ENCODE data around the gene DYNLT1. TPM values are rescaled to one million over a fixed set of nuclear protein-coding genes. Genes with fewer than 3 reads are reported as not detected.

Gene DYNLT1
- total RNA-seq, 6 donors from 2014 or later = 49.2 to 119 (median 100) TPM

- H3K4me1 ChIP-seq = peaks cover 24 to 51% (median 30%) of the 10 kb centered on the region in 4 donors
These were observed 2.4 kb downstream of the DYNLT1 start for GRCh38 chr6:158642097-158642601.

GRCh38 chr6:158640519-158640918 is 4.0 kb downstream of the DYNLT1 start:
- 70 to 81% methylated on average over 2 of the region's 2 CpGs for WGBS, 2 donors
- DNase-seq = peak in 1 of 2 donors; percentile 18
- Histone ChIP-seq H3K27me3 (no peaks in the 10 kb centered on the region), H3K4me1 (peaks cover 24 to 49% (median 30%) of the 10 kb centered on the region in 4 donors), H3K27ac (peak overlapping the region in 2 of 4 donors; percentile 12 to 24), H3K4me3 (no peak overlapping the region), H3K9me3 (no peaks in the 10 kb centered on the region), H3K36me3 (peaks cover 5 to 30% (median 18%) of the 10 kb centered on the region in 4 donors)
- TF ChIP-seq POLR2AphosphoS5 (IDR thresholded peaks at IDR 0.05) (no peak), EP300 (IDR thresholded peaks at IDR 0.05) (no peak), CTCF (IDR thresholded peaks at IDR 0.05) (no peak), POLR2A (IDR thresholded peaks at IDR 0.05) (no peak)
- no peak for ATAC-seq (ENCODE audit: low FRiP score in 2 of 2)

More at GRCh38 chr6:158642097-158642601, 2.4 kb downstream of the DYNLT1 start:
- H3K9me3 ChIP-seq = no peaks in the 10 kb centered on the region
- H3K4me3 ChIP-seq = no peak overlapping the region
- no peaks in the 10 kb centered on the region for H3K27me3 ChIP-seq
- TF ChIP-seq POLR2AphosphoS5 (IDR thresholded peaks at IDR 0.05) = peak in 1 of 2 donors; percentile 28
- TF ChIP-seq CTCF (IDR thresholded peaks at IDR 0.05) = no peak
- no peak for TF ChIP-seq EP300 (IDR thresholded peaks at IDR 0.05)
- TF ChIP-seq POLR2A (IDR thresholded peaks at IDR 0.05) = no peak
- DNase-seq = peak in 1 of 2 donors; percentile 59
- 69 to 70% methylated on average over 7 to 8 of the region's 8 CpGs for WGBS, 2 donors
- peak overlapping the region; percentile 27 to 99 (median 99) for H3K27ac ChIP-seq
- ATAC-seq (ENCODE audit: low FRiP score in 2 of 2) = no peak
- H3K36me3 ChIP-seq = peaks cover 0 to 15% (median 7%) of the 10 kb centered on the region in 4 donors

GRCh38 chr6:158639056-158639455 is 5.5 kb downstream of the DYNLT1 start:
- Histone ChIP-seq H3K4me3 (no peak overlapping the region), H3K4me1 (peaks cover 23 to 43% (median 24%) of the 10 kb centered on the region in 4 donors), H3K9me3 (no peaks in the 10 kb centered on the region), H3K27me3 (no peaks in the 10 kb centered on the region), H3K36me3 (peaks cover 5 to 37% (median 23%) of the 10 kb centered on the region in 4 donors), H3K27ac (no peak overlapping the region)
- 90 to 96% methylated on average over 5 of the region's 5 CpGs for WGBS, 2 donors
- DNase-seq (peak in 1 of 2 donors; percentile 15), ATAC-seq (ENCODE audit: low FRiP score in 2 of 2) (no peak)
- no peak for TF ChIP-seq EP300 (IDR thresholded peaks at IDR 0.05)
- TF ChIP-seq CTCF (IDR thresholded peaks at IDR 0.05) = no peak

- peaks cover 5 to 44% (median 23%) of the 10 kb centered on the region in 4 donors for H3K36me3 ChIP-seq
These were observed 6.2 kb downstream of the DYNLT1 start for GRCh38 chr6:158638324-158638854.

More at GRCh38 chr6:158638324-158638854, 6.2 kb downstream of the DYNLT1 start:
- DNase-seq (peak in 1 of 2 donors; percentile 17), ATAC-seq (ENCODE audit: low FRiP score in 2 of 2) (no peak)
- Histone ChIP-seq H3K27me3 (no peaks in the 10 kb centered on the region), H3K9me3 (no peaks in the 10 kb centered on the region), H3K4me1 (peaks cover 21 to 39% (median 22%) of the 10 kb centered on the region in 4 donors), H3K27ac (no peak overlapping the region), H3K4me3 (no peak overlapping the region)
- 78 to 83% methylated on average over 3 of the region's 3 CpGs for WGBS, 2 donors
- TF ChIP-seq POLR2AphosphoS5 (IDR thresholded peaks at IDR 0.05) (no peak), CTCF (IDR thresholded peaks at IDR 0.05) (no peak), POLR2A (IDR thresholded peaks at IDR 0.05) (no peak), EP300 (IDR thresholded peaks at IDR 0.05) (no peak)

Data from upper lobe of left lung (tissue), 6 donors.